Mononuclear cell (primary cell): ENCODE results near the gene CNTN4. TPM values are rescaled to one million over a fixed set of nuclear protein-coding genes. Genes with fewer than 3 reads are reported as not detected.

Source experiments
- H3K27me3 ChIP-seq: 2 replicates; pipeline ENCODE4 v1.6.0; 2011; ENCODE audit warnings: low read length, control low read depth; ENCODE audit not compliant: insufficient read depth
- H3K4me1 ChIP-seq: 2 replicates; pipeline ENCODE4 v1.5.1; 2011; ENCODE audit warnings: mild to moderate bottlenecking, low read length, control low read depth; ENCODE audit not compliant: insufficient read depth
- H3K4me3 ChIP-seq: 2 replicates; pipeline ENCODE4 v1.5.1; 2011; ENCODE audit warnings: mild to moderate bottlenecking, low read length, moderate library complexity
- H3K9me3 ChIP-seq: 2 replicates; pipeline ENCODE4 v1.5.1; 2011; ENCODE audit warnings: low read depth, mild to moderate bottlenecking, control low read depth, low read length
- total RNA-seq: library from RNA; depleted of rRNA; stranded (reverse); fragments of >200 nt; gene quantifications from one replicate; pipeline ENCODE4 v1.2.3, GENCODE V29; 2012

The CNTN4 gene
- total RNA-seq, 1 donor: not detected

GRCh38 chr3:2372306-2372705, 273.6 kb downstream of the CNTN4 start:
- no peaks in the 10 kb centered on the region for H3K4me1 ChIP-seq

GRCh38 chr3:2375376-2375775, 276.7 kb downstream of the CNTN4 start:
- Histone ChIP-seq H3K4me3 (no peak overlapping the region), H3K9me3 (no peaks in the 10 kb centered on the region), H3K27me3 (no peaks in the 10 kb centered on the region), H3K4me1 (no peaks in the 10 kb centered on the region)

More at GRCh38 chr3:2372306-2372705, 273.6 kb downstream of the CNTN4 start:
- no peaks in the 10 kb centered on the region for H3K27me3 ChIP-seq
- H3K4me3 ChIP-seq: no peak overlapping the region
- no peaks in the 10 kb centered on the region for H3K9me3 ChIP-seq

DNA sequence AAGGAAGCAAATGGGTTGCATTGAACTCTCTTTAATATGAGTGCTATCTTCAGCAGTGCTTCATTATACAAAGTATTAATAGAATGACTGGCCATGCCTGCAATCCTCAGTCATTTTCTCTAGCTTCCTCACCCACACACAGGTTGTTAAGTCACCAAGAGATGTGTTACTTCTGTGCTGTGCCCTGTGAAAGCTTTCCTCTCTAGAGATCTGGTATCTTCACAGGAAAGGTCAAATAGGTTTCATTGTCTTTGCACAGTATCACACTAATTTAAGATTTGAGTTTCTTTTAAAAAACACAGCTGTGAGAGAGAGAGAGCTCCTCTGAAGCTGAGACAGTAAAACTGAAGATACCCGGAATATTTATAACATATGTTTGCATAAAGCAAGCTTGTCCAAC, 278.6 kb downstream of the CNTN4 start:
- H3K9me3 ChIP-seq: no peaks in the 10 kb centered on the region
- no peak overlapping the region for H3K4me3 ChIP-seq
- no peaks in the 10 kb centered on the region for H3K27me3 ChIP-seq
- H3K4me1 ChIP-seq: no peaks in the 10 kb centered on the region

- no peaks in the 10 kb centered on the region for H3K9me3 ChIP-seq
- no peaks in the 10 kb centered on the region for H3K27me3 ChIP-seq
- H3K4me3 ChIP-seq: no peak overlapping the region
- H3K4me1 ChIP-seq: no peaks in the 10 kb centered on the region
These were observed 292.4 kb downstream of the CNTN4 start for GRCh38 chr3:2390926-2391532.

DNA sequence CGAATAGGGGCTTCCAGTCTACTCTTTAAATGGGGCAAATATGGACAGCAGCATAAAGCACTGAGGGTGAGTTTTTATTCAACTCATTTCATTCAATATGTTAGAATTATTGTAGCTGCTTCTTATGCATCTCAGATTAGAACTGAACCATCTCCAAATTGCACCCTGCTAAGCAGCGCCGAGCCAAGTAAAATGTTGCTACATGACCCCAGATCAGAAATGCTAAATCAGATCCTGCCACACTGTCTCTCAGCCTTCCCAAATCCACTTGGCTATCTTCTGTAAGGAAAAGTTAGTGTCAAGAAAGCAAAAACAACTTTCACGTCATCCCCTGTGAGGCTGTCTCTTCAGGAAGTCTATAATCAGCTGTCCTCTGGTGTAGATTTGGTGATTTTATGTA, 293.2 kb downstream of the CNTN4 start:
- no peaks in the 10 kb centered on the region for H3K27me3 ChIP-seq
- no peaks in the 10 kb centered on the region for H3K4me1 ChIP-seq
- H3K9me3 ChIP-seq: no peaks in the 10 kb centered on the region
- no peak overlapping the region for H3K4me3 ChIP-seq

DNA sequence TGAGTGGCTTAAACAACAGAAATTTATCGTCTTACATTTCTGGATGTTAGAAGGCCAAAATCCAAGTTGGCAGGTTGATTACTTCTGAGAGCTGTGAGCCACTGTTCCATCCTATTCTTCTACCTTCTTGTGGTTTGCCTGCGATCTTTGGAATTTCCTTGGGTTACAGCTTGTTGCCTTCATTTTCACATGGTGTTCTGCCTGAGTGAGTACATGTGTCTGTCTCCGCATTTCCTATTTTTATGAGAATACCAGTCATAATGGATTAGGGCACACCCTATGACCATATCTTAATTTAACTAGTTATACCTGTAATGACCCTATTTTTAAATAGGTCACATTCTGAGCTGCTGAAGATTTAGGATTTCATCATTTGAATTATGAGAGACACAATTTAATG, 294.3 kb downstream of the CNTN4 start:
- Histone ChIP-seq H3K4me1 (no peaks in the 10 kb centered on the region), H3K4me3 (no peak overlapping the region), H3K9me3 (no peaks in the 10 kb centered on the region), H3K27me3 (no peaks in the 10 kb centered on the region)

DNA sequence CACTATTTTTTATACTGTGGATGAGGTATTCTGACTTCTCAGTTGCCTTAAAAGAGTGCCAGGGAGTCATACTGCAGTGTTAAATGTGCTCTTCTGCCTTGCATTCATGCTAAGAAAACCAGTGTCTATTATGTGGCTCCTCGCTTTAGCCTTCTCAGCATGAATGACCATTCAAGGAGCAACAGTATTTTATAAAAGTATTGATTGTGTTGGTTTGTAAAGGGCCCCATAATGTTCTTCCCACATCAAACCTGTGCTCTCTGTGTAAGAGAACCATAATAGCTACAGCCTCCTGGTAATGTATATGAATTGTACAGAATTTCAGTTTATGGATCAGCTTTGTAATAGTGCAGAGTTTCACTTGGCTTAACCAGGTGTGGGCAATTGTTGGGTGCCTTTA, 316.4 kb downstream of the CNTN4 start:
- Histone ChIP-seq H3K9me3 (no peaks in the 10 kb centered on the region), H3K4me3 (no peak overlapping the region), H3K27me3 (no peaks in the 10 kb centered on the region), H3K4me1 (no peaks in the 10 kb centered on the region)

GRCh38 chr3:2420919-2421318, 322.3 kb downstream of the CNTN4 start:
- Histone ChIP-seq H3K4me3 (no peak overlapping the region), H3K4me1 (no peaks in the 10 kb centered on the region), H3K9me3 (no peaks in the 10 kb centered on the region), H3K27me3 (no peaks in the 10 kb centered on the region)

GRCh38 chr3:2423143-2423542, 324.5 kb downstream of the CNTN4 start:
- Histone ChIP-seq H3K4me3 (no peak overlapping the region), H3K9me3 (no peaks in the 10 kb centered on the region), H3K4me1 (no peaks in the 10 kb centered on the region), H3K27me3 (no peaks in the 10 kb centered on the region)

DNA sequence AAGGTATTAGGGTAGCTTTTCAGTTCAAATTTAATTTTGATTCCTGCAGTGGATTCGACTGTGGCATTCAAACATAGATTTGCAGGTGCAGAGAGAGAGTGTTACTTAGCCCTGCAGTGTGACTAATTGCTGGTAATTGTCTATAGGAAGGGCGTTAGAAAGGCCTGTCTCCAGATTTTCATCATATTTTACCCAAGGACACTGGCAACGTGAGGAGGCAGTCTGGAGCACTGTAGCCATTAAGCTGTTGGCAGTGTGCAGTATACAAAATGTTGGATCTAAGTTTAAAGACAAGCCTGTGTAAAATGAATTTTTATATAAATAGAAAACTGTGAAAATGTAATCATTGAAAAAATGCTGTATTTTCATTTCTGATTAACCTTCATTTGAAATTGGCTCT, 342.9 kb downstream of the CNTN4 start:
- Histone ChIP-seq H3K4me3 (no peak overlapping the region), H3K27me3 (no peaks in the 10 kb centered on the region), H3K4me1 (no peaks in the 10 kb centered on the region), H3K9me3 (no peaks in the 10 kb centered on the region)

DNA sequence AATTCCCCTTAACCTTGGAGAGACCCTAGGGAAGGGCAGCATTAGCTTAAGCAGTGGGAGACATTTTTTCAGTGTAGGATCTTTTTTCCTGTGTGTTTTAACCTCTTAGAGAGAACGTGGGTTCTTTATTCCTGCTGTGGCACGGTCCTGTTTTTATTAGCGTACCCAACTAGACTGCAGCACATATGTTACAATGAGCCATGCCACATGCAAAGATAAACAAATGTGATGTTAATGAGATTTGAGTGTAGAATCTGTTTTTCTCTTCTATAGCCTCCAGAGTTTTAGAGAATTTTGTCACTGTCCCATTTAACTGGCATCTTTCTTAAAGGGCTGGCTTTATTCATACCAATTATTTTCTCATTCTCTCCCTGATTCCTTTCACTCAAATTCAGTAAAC, 347.5 kb downstream of the CNTN4 start:
- H3K9me3 ChIP-seq: no peaks in the 10 kb centered on the region
- H3K4me1 ChIP-seq: no peaks in the 10 kb centered on the region
- no peaks in the 10 kb centered on the region for H3K27me3 ChIP-seq
- no peak overlapping the region for H3K4me3 ChIP-seq

DNA sequence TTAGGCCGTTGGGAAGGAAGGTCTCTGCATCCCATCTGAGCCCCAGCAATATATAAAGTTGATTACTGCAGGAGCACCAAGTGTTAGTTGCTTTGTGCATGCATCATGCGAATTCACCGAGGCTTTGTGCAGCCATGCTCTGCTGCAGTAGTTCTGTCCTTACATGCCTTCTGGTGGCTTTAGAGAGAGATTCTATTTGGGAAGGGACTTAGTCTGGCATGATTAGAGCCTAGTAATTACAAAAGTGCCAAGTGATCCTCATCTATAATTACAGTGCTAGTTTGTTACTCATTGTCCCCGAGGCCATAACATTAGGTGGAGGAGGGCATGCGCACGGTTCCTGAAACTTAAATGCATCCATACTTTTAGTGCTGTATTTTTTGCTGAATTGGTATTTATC, 353.6 kb downstream of the CNTN4 start:
- H3K9me3 ChIP-seq: no peaks in the 10 kb centered on the region
- no peaks in the 10 kb centered on the region for H3K27me3 ChIP-seq
- no peak overlapping the region for H3K4me3 ChIP-seq
- no peaks in the 10 kb centered on the region for H3K4me1 ChIP-seq

- Histone ChIP-seq H3K27me3 (no peaks in the 10 kb centered on the region), H3K4me1 (no peaks in the 10 kb centered on the region), H3K9me3 (no peaks in the 10 kb centered on the region)
These were observed 356.2 kb downstream of the CNTN4 start for GRCh38 chr3:2454865-2455264.

GRCh38 chr3:2456788-2457187, 358.1 kb downstream of the CNTN4 start:
- Histone ChIP-seq H3K4me3 (no peak overlapping the region), H3K9me3 (no peaks in the 10 kb centered on the region), H3K27me3 (no peaks in the 10 kb centered on the region), H3K4me1 (no peaks in the 10 kb centered on the region)

More at GRCh38 chr3:2454865-2455264, 356.2 kb downstream of the CNTN4 start:
- H3K4me3 ChIP-seq: no peak overlapping the region

- no peaks in the 10 kb centered on the region for H3K9me3 ChIP-seq
- no peaks in the 10 kb centered on the region for H3K27me3 ChIP-seq
- no peaks in the 10 kb centered on the region for H3K4me1 ChIP-seq
- no peak overlapping the region for H3K4me3 ChIP-seq
These were observed 360.1 kb downstream of the CNTN4 start for GRCh38 chr3:2458816-2459215.

DNA sequence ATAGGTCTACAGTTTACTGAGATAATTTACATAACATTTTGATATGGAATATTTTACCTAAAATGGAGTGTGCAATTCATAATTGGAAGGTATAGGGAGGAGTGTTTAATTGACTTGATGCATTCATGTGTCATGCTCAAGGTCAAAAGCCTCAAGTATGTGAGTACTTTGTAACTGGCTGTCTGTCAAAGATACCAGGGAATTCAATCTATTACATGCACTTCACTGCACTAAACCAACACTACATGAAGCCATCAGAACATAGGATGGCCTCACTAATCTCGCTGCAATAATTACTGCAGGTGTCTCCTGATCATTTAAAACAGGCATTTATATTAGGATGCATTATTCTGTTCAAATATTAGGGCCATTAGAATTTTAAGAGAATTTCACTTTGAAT, 367.2 kb downstream of the CNTN4 start:
- H3K9me3 ChIP-seq: no peaks in the 10 kb centered on the region
- no peaks in the 10 kb centered on the region for H3K27me3 ChIP-seq
- no peak overlapping the region for H3K4me3 ChIP-seq
- H3K4me1 ChIP-seq: no peaks in the 10 kb centered on the region
